Vagina (tissue), 2 donors: ENCODE results near the gene SZT2. TPM values are rescaled to one million over a fixed set of nuclear protein-coding genes. Genes with fewer than 3 reads are reported as not detected.

Experiments
- DNase-seq, 2 donors: peaks; one replicate each; pipeline ENCODE4 v3.0.0-alpha.2; 2017; ENCODE audit errors: extremely low spot score in 2 of 2
- H3K27ac ChIP-seq: fragments of 200-600 bp; sonication (generic); one replicate; pipeline ENCODE4 v1.5.1; 2019
- H3K27me3 ChIP-seq: fragments of 200-600 bp; sonication (generic); one replicate; pipeline ENCODE4 v1.5.1; 2019
- H3K36me3 ChIP-seq, 2 donors: fragments of 200-600 bp; sonication (generic); one replicate each; pipeline ENCODE4 v1.5.1; 2017 to 2019
- H3K4me1 ChIP-seq: fragments of 200-600 bp; sonication (generic); one replicate; pipeline ENCODE4 v1.5.1; 2019
- H3K4me3 ChIP-seq, 2 donors: fragments of 200-600 bp; sonication (generic); 1 replicate in 1 of 2; 2 replicates in 1 of 2; pipeline ENCODE4 v1.5.1; 2016 to 2019
- H3K9me3 ChIP-seq: fragments of 200-600 bp; sonication (generic); one replicate; pipeline ENCODE4 v1.5.1; 2019
- POLR2A ChIP-seq, 2 donors: fragments of 450-650 bp; IDR thresholded peaks; one replicate each; pipeline ENCODE4 v1.6.1; 2017; ENCODE audit warnings: antibody characterized with exemption in 2 of 2, mild to moderate bottlenecking in 2 of 2, moderate library complexity in 2 of 2
- POLR2AphosphoS5 ChIP-seq, 2 donors: sonication (generic); formaldehyde crosslinking; IDR thresholded peaks; one replicate each; pipeline ENCODE4 v1.9.0; 2017; ENCODE audit warnings: antibody characterized with exemption in 2 of 2, mild to moderate bottlenecking in 2 of 2, low read depth in 1 of 2; ENCODE audit not compliant: insufficient read depth in 1 of 2
- intact Hi-C: fragments of 100-400 bp; cut with DNase I; formaldehyde crosslinking; loops from one replicate; pipeline ENCODE4 v1.15.1; 2023
- total RNA-seq: library from RNA; depleted of rRNA; stranded (reverse); fragments of >200 nt; gene quantifications from one replicate; pipeline ENCODE4 v1.2.3, GENCODE V29; 2016
- TF ChIP-seq, protein P1 (sequence below), 3 experiments: fragments of 450-650 bp in 2 of 3; fragments of 200-600 bp in 1 of 3; sonication (generic) in 1 of 3; IDR thresholded peaks; one replicate each; pipeline ENCODE4 v1.5.1; 2017 to 2019; ENCODE audit warnings: antibody characterized with exemption in 3 of 3, mild to moderate bottlenecking in 2 of 3, moderate library complexity in 2 of 3

SZT2 gene
- 42.5 TPM for total RNA-seq

DNA sequence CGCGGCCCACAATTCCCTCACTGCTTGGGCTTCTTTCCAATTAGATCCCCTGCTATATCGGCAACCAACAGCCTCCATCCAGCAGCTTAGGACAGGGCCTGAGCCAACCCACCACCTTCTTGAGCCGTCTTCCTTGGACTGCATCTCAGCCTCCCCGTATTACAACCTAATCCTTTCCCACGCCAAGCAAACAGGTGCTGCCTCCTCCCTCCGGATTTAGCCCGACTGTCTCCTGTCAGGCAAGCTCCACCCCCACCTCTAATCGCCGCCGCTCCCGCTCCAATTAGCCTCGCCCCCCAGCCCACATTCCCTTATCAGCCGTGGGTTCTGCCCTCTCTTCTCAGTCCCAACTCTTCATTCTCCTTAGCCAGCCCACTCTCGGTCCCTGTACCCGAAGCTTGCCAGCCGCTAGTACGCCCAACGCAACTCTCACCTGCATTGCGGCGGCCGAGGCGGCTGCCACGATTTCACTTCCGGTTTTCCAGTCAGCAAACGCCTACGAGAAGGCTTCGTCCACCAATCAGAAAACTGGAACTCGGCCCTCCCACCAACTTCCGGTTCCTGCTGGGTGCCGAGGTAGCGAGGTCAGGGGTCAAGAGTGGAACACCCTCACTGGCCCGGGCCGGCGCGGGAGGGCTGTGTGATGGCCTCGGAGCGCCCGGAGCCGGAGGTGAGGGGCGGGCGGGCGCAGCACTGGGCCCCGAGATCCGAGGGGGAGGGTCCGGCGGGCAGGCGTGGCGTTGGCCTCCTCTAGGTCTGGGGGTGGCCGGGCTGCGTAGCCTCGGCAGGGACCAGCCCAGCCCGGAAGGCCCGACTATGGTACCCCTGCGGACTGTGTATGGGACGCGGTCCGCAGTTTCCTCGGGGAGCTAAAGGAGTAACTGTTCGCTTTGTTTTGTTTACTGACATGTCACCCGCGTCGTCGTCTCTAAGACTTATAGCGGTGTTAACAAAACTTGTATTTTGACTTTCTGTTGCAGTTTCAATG is at the start of gene SZT2, which contains the start of gene MED8:
Gene SZT2, plus strand, starts transcription at position 574 of the 988 bp plus-strand sequence. Its CDS starts 70 bp downstream, at position 644.
Gene MED8, minus strand, starts transcription at position 475 of the 988 bp plus-strand sequence. Its CDS starts 36 bp downstream, at position 439.
- Histone ChIP-seq H3K27ac (peak within 1 kb of the TSS; percentile 65), H3K9me3 (no peaks in the 10 kb centered on the region), H3K27me3 (no peaks in the 10 kb centered on the region), H3K4me3 (peak within 1 kb of the TSS; percentile 82 to 89), H3K4me1 (peaks cover 33% of the 10 kb centered on the region), H3K36me3 (peaks cover 0 to 24% of the 10 kb centered on the region in 2 donors)
- peak; percentile 93 for TF ChIP-seq POLR2AphosphoS5 (IDR thresholded peaks at IDR 0.05; ENCODE audit: insufficient read depth in 1 of 2, low read depth in 1 of 2)
- TF ChIP-seq POLR2A (IDR thresholded peaks at IDR 0.05) = peak in 1 of 2 donors; percentile 61
- TF ChIP-seq, protein P1, sequence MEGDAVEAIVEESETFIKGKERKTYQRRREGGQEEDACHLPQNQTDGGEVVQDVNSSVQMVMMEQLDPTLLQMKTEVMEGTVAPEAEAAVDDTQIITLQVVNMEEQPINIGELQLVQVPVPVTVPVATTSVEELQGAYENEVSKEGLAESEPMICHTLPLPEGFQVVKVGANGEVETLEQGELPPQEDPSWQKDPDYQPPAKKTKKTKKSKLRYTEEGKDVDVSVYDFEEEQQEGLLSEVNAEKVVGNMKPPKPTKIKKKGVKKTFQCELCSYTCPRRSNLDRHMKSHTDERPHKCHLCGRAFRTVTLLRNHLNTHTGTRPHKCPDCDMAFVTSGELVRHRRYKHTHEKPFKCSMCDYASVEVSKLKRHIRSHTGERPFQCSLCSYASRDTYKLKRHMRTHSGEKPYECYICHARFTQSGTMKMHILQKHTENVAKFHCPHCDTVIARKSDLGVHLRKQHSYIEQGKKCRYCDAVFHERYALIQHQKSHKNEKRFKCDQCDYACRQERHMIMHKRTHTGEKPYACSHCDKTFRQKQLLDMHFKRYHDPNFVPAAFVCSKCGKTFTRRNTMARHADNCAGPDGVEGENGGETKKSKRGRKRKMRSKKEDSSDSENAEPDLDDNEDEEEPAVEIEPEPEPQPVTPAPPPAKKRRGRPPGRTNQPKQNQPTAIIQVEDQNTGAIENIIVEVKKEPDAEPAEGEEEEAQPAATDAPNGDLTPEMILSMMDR (IDR thresholded peaks at IDR 0.05) = no peak
- DNase-seq = peak; percentile 96 to 98
- intact Hi-C loops = no loop called here

DNA sequence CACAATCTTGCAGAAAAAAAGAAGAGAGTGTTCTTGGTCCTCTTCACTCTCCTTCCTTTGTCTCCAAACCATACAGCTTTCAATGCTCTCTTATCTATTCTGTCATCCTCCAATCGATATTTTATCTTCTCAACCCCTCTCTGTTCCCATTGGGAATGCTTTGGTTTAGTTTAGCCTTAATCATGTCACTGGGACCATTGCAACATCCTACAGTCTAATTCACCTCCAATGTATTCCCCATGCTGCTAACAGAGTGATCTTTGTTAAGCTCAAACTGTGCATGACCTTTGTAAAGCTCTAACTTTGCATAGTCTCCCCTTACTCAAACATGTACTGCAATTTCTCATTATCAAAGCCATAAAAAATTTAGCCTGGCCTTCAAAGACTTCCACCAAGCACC is 49.1 kb upstream of the SZT2 start:
- H3K4me1 ChIP-seq = no peaks in the 10 kb centered on the region
- TF ChIP-seq POLR2A (IDR thresholded peaks at IDR 0.05) = no peak
- TF ChIP-seq, protein P1 (IDR thresholded peaks at IDR 0.05) = no peak
- TF ChIP-seq POLR2AphosphoS5 (IDR thresholded peaks at IDR 0.05; ENCODE audit: insufficient read depth in 1 of 2, low read depth in 1 of 2) = no peak
- no peak overlapping the region for H3K27ac ChIP-seq
- no peaks in the 10 kb centered on the region for H3K36me3 ChIP-seq
- no peak overlapping the region for H3K4me3 ChIP-seq
- no peaks in the 10 kb centered on the region for H3K27me3 ChIP-seq
- intact Hi-C loops = no loop called here
- DNase-seq = no peak
- no peaks in the 10 kb centered on the region for H3K9me3 ChIP-seq

DNA sequence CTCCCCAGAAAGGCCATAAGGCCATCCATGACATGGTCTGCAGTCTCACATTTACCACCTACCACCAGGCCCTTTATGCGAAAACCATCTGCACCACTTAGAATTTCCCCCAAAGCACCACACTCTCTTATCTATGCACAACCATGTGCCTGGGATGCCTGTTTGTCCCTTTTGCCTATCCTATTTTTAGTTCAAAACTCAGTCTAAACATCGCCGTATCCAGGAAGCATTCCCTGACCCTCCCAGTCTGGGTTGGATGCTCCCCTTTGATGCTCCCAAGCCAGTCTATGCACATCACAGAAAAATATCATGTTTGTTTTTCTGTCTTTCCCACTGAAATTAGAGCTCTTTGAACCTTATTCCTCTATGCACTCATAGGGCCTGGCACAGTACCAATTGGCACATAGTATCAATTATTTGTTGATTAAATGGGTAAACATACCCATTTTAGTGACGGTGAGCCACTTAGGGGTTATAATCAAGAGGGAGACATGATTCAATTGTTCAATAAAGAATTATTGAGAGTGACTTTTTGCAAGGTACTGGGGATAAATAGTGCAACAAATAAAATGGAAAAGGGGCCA is 45.3 kb upstream of the SZT2 start:
- TF ChIP-seq POLR2A (IDR thresholded peaks at IDR 0.05) (no peak), POLR2AphosphoS5 (IDR thresholded peaks at IDR 0.05; ENCODE audit: insufficient read depth in 1 of 2, low read depth in 1 of 2) (no peak)
- TF ChIP-seq, protein P1 (IDR thresholded peaks at IDR 0.05) = no peak
- Histone ChIP-seq H3K36me3 (no peaks in the 10 kb centered on the region), H3K9me3 (no peaks in the 10 kb centered on the region), H3K4me1 (peaks cover 12% of the 10 kb centered on the region), H3K4me3 (no peak overlapping the region), H3K27ac (no peak overlapping the region), H3K27me3 (no peaks in the 10 kb centered on the region)
- no peak for DNase-seq
- intact Hi-C loops = no loop called here

DNA sequence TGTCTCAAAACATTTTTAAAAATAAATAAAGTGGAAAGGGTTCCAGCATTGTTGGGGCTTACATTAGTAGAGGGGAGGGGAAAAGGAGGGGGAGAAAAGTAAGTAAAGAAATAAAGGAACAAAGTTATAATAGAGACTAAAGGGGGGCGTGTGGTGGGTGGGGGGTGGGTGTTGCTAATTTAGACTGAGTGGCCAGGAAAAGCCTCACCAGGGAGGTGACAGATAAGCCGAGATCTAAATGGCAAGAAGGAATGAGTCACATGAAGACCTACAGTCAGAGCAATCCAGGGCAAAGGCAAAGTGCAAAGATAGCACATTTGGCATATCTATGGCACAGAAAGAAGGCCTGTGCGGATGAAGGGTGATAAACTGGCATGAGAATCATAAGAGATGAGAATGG is 44.6 kb upstream of the SZT2 start:
- no peak overlapping the region for H3K27ac ChIP-seq
- H3K36me3 ChIP-seq = no peaks in the 10 kb centered on the region
- H3K4me3 ChIP-seq = no peak overlapping the region
- no peak for DNase-seq
- no peaks in the 10 kb centered on the region for H3K27me3 ChIP-seq
- TF ChIP-seq POLR2AphosphoS5 (IDR thresholded peaks at IDR 0.05; ENCODE audit: insufficient read depth in 1 of 2, low read depth in 1 of 2) (no peak), POLR2A (IDR thresholded peaks at IDR 0.05) (no peak)
- TF ChIP-seq, protein P1 (IDR thresholded peaks at IDR 0.05) = no peak
- intact Hi-C loops = no loop called here
- H3K4me1 ChIP-seq = peaks cover 18% of the 10 kb centered on the region
- H3K9me3 ChIP-seq = no peaks in the 10 kb centered on the region
